ENCODE measurements around the gene GPC2. TPM values are rescaled to one million over a fixed set of nuclear protein-coding genes. Genes with fewer than 3 reads are reported as not detected.
"Not testable (repeated sequence)": the region's sequence is repeated elsewhere in the genome, so short reads cannot be mapped to it uniquely, and the experiment has no call there.

GPC2 gene
- total RNA-seq, 1 donor from 2014 or later, result 5.1 TPM

GRCh38 chr7:100204454-100204853, 27.3 kb upstream of the GPC2 start:
- no peak for DNase-seq (ENCODE audit: low spot score)

GRCh38 chr7:100200693-100201092, 23.5 kb upstream of the GPC2 start:
- DNase-seq (ENCODE audit: low spot score), result no peak

- DNase-seq (ENCODE audit: low spot score), result no peak
These were observed 21.1 kb upstream of the GPC2 start for GRCh38 chr7:100198266-100198665.

- DNase-seq (ENCODE audit: low spot score), result not testable (repeated sequence)
These were observed 18.7 kb upstream of the GPC2 start for GRCh38 chr7:100195901-100196322.

- no peak for DNase-seq (ENCODE audit: low spot score)
These were observed 18.0 kb upstream of the GPC2 start for GRCh38 chr7:100195222-100195621.

GRCh38 chr7:100192969-100193368, 15.8 kb upstream of the GPC2 start:
- DNase-seq (ENCODE audit: low spot score), result no peak

- DNase-seq (ENCODE audit: low spot score), result not testable (repeated sequence)
These were observed 15.2 kb upstream of the GPC2 start for GRCh38 chr7:100192281-100192862.

GRCh38 chr7:100191775-100192174, 14.6 kb upstream of the GPC2 start:
- DNase-seq (ENCODE audit: low spot score), result no peak

- DNase-seq (ENCODE audit: low spot score), result no peak
These were observed 13.0 kb upstream of the GPC2 start for GRCh38 chr7:100190048-100190711.

GRCh38 chr7:100189061-100189460, 11.9 kb upstream of the GPC2 start:
- DNase-seq (ENCODE audit: low spot score), result no peak

GRCh38 chr7:100185726-100186125, 8.5 kb upstream of the GPC2 start:
- DNase-seq (ENCODE audit: low spot score), result no peak

- DNase-seq (ENCODE audit: low spot score), result not testable (repeated sequence)
These were observed 5.9 kb upstream of the GPC2 start for GRCh38 chr7:100183090-100183489.

- DNase-seq (ENCODE audit: low spot score), result not testable (repeated sequence)
These were observed 5.4 kb upstream of the GPC2 start for GRCh38 chr7:100182616-100183015.

- DNase-seq (ENCODE audit: low spot score), result not testable (repeated sequence)
These were observed 2.9 kb upstream of the GPC2 start for GRCh38 chr7:100180084-100180483.

GRCh38 chr7:100176096-100177044, 811 bp downstream of the GPC2 start:
- no peak for DNase-seq (ENCODE audit: low spot score)

GRCh38 chr7:100175296-100175935, 1.8 kb downstream of the GPC2 start:
- DNase-seq (ENCODE audit: low spot score), result no peak

- no peak for DNase-seq (ENCODE audit: low spot score)
These were observed 2.6 kb downstream of the GPC2 start for GRCh38 chr7:100174582-100174981.

- no peak for DNase-seq (ENCODE audit: low spot score)
These were observed 3.2 kb downstream of the GPC2 start for GRCh38 chr7:100173806-100174495.

- DNase-seq (ENCODE audit: low spot score), result no peak
These were observed 5.3 kb downstream of the GPC2 start for GRCh38 chr7:100171840-100172239.

- DNase-seq (ENCODE audit: low spot score), result peak; percentile 44
These were observed 6.0 kb downstream of the GPC2 start for GRCh38 chr7:100171087-100171681.
